HG03521 (cell line): ENCODE data around the gene GBF1.
"Not testable (repeated sequence)": the region's sequence is repeated elsewhere in the genome, so short reads cannot be mapped to it uniquely, and the experiment has no call there.

ENCODE experiments used
- ATAC-seq: cut with Tn5 transposase; IDR thresholded peaks from one replicate; pipeline ENCODE4 v1.9.1; 2021; ENCODE audit warnings: mild to moderate bottlenecking, moderate library complexity; ENCODE audit not compliant: unreplicated experiment

The GBF1 gene

DNA sequence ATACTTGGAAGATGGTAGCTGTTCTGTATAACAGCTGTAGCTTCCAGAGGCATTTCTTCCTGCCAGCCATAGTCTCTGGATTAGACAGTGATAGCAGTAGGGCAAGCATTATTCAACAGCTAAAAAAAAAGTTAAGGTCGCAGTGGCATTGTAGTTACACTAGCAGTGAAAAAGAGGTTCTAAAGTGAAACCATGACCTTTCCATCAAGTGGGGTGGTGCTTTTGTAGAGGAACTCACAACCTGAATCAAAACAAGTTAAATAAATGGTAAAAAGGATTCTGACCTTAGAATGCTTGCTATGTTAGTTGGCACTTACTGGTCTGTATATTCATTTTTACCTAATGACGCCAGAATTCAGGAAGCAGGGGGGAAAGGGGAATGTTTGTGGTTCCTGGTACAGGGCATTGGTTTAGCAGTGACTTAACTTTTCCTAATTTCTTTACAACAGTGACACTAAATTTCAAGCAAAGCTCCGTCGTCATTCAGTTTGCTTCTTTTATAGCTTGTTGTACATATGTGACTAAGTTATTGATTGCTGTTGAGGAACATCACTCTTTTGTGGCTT lies 55.0 kb downstream of the GBF1 start:
- no peak for ATAC-seq

DNA sequence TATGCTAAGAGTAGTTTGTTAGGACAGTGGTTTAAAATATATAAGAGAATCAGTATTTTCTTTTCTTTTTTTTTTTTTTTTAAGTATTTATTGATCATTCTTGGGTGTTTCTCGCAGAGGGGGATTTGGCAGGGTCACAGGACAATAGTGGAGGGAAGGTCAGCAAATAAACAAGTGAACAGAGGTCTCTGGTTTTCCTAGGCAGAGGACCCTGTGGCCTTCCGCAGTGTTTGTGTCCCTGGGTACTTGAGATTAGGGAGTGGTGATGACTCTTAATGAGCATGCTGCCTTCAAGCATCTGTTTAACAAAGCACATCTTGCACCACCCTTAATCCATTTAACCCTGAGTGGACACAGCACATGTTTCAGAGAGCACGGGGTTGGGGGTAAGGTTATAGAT lies 55.6 kb downstream of the GBF1 start:
- ATAC-seq, result not testable (repeated sequence)

GRCh38 chr10:102301332-102301731 lies 56.0 kb downstream of the GBF1 start:
- ATAC-seq, result not testable (repeated sequence)

GRCh38 chr10:102302611-102303010 lies 57.3 kb downstream of the GBF1 start:
- no peak for ATAC-seq

- ATAC-seq, result no peak
Observed at GRCh38 chr10:102306006-102306405, 60.7 kb downstream of the GBF1 start.

GRCh38 chr10:102306710-102307109 lies 61.4 kb downstream of the GBF1 start:
- no peak for ATAC-seq

DNA sequence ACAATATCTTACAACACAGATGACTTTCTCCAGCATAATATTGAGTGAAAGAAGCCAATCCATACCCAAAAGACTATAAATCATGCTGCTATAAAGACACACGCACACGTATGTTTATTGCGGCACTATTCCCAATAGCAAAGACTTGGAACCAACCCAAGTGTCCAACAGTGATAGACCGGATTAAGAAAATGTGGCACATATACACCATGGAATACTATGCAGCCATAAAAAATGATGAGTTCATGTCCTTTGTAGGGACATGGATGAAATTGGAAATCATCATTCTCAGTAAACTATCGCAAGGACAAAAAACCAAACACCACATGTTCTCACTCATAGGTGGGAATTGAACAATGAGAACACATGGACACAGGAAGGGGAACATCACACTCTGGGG lies 63.0 kb downstream of the GBF1 start:
- not testable (repeated sequence) for ATAC-seq

DNA sequence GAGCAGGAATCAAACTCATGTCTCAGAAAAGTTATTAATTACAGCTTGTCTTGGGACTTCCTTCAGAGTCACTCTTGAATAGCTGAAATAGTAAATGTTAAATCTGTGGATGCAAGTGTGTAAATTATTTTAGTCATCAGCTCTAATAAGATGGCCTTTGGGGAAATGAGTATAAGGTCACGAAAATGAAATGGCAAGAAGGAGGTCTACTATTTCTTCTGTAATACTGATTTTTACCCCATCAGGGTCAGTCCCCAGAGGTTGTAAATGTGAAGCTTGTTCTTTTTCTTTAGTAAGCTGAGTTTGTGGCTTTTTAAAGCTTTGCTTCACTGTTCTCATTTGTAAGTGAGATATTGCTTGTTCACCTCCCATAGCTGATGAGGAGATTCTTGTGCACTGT lies 63.9 kb downstream of the GBF1 start:
- no peak for ATAC-seq

- ATAC-seq, result no peak
Observed at GRCh38 chr10:102309916-102310315, 64.6 kb downstream of the GBF1 start.

- ATAC-seq, result no peak
Observed at GRCh38 chr10:102310361-102311024, 65.2 kb downstream of the GBF1 start.

GRCh38 chr10:102311025-102311420 lies 65.7 kb downstream of the GBF1 start:
- no peak for ATAC-seq

DNA sequence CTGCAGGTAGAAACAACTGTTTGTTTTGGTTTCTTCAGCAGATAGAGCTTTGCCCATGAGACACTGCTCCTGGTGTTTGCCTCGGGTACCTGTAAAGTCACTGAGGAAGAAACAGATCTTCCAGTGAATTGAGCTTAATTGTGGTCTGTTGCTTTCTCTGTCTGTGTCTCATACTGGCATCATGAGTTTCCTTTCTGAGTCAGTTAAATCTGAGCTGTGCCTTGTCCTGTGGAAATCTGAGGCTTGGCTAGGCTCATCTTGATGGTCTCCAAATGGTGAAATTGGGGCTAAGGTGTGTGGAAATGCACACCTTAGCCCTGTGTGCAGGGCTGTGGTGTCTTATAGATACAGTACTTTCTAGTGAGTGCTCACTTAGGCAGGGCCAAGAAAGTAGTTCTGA lies 67.4 kb downstream of the GBF1 start:
- ATAC-seq, result no peak

GRCh38 chr10:102313221-102313896 lies 68.0 kb downstream of the GBF1 start:
- no peak for ATAC-seq

- no peak for ATAC-seq
Observed at GRCh38 chr10:102314801-102315200, 69.5 kb downstream of the GBF1 start.

GRCh38 chr10:102316421-102316820 lies 71.1 kb downstream of the GBF1 start:
- no peak for ATAC-seq

DNA sequence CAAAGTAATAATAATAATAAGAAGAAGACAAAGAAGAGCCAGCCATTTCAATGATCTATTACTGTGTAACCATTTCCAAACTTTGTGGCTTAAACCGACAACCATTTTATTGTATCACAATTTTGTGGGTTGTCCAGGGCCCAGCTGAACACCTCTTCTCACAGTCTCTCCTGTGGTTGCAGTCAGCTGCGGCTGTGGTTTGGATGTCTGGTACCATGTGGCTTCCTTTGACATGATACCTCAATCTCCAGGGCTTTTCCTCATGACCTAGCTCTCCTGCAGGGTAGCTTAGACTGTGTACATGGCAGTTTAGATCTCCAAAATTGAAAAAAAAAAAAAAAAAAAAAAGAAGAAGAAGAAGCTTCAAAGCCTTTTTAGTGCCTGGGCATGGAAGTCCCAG lies 77.6 kb downstream of the GBF1 start:
- no peak for ATAC-seq

- no peak for ATAC-seq
Observed at GRCh38 chr10:102324061-102324460, 78.7 kb downstream of the GBF1 start.

DNA sequence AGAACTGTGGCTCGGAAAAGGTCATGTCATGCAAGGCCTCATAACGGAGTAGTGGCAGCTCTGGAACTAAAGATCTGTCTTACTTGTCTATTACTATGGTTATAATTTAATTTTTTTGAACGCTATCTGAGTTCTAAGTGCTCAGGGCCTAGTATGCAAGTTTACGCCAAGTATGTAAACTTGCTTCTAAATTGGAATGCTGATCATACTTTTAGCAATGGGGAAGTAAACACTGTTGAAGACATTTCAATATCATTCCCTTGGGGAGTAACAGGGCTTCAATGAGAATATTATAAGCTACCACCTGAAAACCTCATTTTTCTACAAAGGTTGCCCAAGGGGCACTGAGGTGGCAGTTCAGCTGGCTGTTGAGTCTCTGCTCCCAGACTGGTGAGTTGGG lies 80.7 kb downstream of the GBF1 start:
- no peak for ATAC-seq

GRCh38 chr10:102327002-102327401 lies 81.7 kb downstream of the GBF1 start:
- ATAC-seq, result no peak

DNA sequence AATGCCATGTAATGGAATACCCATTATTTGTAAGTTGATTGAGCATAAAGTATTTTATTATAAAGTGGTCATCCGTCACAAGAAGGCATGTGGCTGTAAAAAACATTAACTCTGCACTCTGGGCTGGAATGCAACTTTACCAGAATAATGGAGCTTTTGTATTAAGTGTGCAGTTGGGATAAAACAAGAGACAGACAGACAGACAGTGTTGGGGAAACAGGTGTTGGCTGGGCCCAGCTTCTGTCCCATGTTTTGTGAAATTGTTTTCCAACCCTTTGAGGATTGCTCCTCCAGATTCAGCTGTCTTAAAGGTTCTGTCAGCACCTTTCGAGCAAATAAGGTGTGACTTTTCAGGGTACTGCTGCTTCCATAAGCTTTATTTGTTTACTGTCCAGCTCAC lies 82.3 kb downstream of the GBF1 start:
- no peak for ATAC-seq

- no peak for ATAC-seq
Observed at GRCh38 chr10:102332772-102333171, 87.4 kb downstream of the GBF1 start.

- no peak for ATAC-seq
Observed at GRCh38 chr10:102334101-102334500, 88.8 kb downstream of the GBF1 start.
